Glutamatergic neuron (in vitro differentiated cells): Measurements from ENCODE around the gene SPAG6. TPM values are rescaled to one million over a fixed set of nuclear protein-coding genes. Genes with fewer than 3 reads are reported as not detected.

Experiments
- DNase-seq: peaks from one replicate; pipeline ENCODE4 v3.0.0; 2022
- H3K27ac Mint-ChIP-seq: one replicate; pipeline ENCODE4 v1.8.0; 2020; ENCODE audit warnings: mild to moderate bottlenecking, mixed read lengths, inconsistent platforms; ENCODE audit not compliant: unreplicated experiment
- H3K27me3 Mint-ChIP-seq: one replicate; pipeline ENCODE4 v1.8.0; 2020; ENCODE audit warnings: mild to moderate bottlenecking, moderate library complexity, mixed read lengths, inconsistent platforms; ENCODE audit not compliant: unreplicated experiment
- H3K36me3 Mint-ChIP-seq: one replicate; pipeline ENCODE4 v1.8.0; 2020; ENCODE audit warnings: mild to moderate bottlenecking, mixed read lengths, inconsistent platforms; ENCODE audit not compliant: unreplicated experiment
- H3K4me1 Mint-ChIP-seq: one replicate; pipeline ENCODE4 v1.8.0; 2020; ENCODE audit warnings: mild to moderate bottlenecking, low read depth, mixed read lengths, inconsistent platforms; ENCODE audit not compliant: unreplicated experiment
- H3K4me3 Mint-ChIP-seq: one replicate; pipeline ENCODE4 v1.8.0; 2020; ENCODE audit warnings: mild to moderate bottlenecking, mixed read lengths, inconsistent platforms; ENCODE audit not compliant: unreplicated experiment
- H3K9me3 Mint-ChIP-seq: one replicate; pipeline ENCODE4 v1.8.0; 2020; ENCODE audit warnings: mild to moderate bottlenecking, moderate library complexity, mixed read lengths, inconsistent platforms; ENCODE audit not compliant: unreplicated experiment
- CTCF ChIP-seq: fragments of 200-600 bp; sonication (generic); IDR thresholded peaks from one replicate; pipeline ENCODE4 v1.5.0; 2021; ENCODE audit not compliant: partially characterized antibody, unreplicated experiment
- total RNA-seq: library from RNA; stranded (reverse); fragmentation: NEBNext Ultra II Directional; extraction: Animal tissue kit (Norgen Biotek cat#: 25700); gene quantifications from one replicate; pipeline ENCODE4 v1.2.1, GENCODE V29; 2021; ENCODE audit not compliant: unreplicated experiment

SPAG6 gene
- total RNA-seq, 1 donor from 2014 or later: not detected

GRCh38 chr10:22324413-22324812 lies 20.9 kb upstream of the SPAG6 start:
- TF ChIP-seq CTCF: no peak
- H3K4me3 Mint-ChIP-seq: peak overlapping the region; percentile 90
- peaks cover 20% of the 10 kb centered on the region for H3K9me3 Mint-ChIP-seq
- no peak overlapping the region for H3K27ac Mint-ChIP-seq
- peaks cover 8% of the 10 kb centered on the region for H3K36me3 Mint-ChIP-seq
- H3K4me1 Mint-ChIP-seq: peaks cover 16% of the 10 kb centered on the region
- peaks cover 33% of the 10 kb centered on the region for H3K27me3 Mint-ChIP-seq
- DNase-seq: no peak

GRCh38 chr10:22324893-22325271 lies 20.4 kb upstream of the SPAG6 start:
- Mint-ChIP-seq H3K27me3 (peaks cover 30% of the 10 kb centered on the region), H3K36me3 (peaks cover 10% of the 10 kb centered on the region), H3K4me1 (peaks cover 16% of the 10 kb centered on the region), H3K27ac (no peak overlapping the region), H3K9me3 (peaks cover 18% of the 10 kb centered on the region), H3K4me3 (peak overlapping the region; percentile 90)
- TF ChIP-seq CTCF: no peak
- no peak for DNase-seq

- Mint-ChIP-seq H3K36me3 (peaks cover 6% of the 10 kb centered on the region), H3K4me1 (peaks cover 13% of the 10 kb centered on the region), H3K4me3 (peak overlapping the region; percentile 90), H3K27me3 (peaks cover 26% of the 10 kb centered on the region), H3K27ac (no peak overlapping the region), H3K9me3 (peaks cover 14% of the 10 kb centered on the region)
- DNase-seq: peak; percentile 70
- no peak for TF ChIP-seq CTCF
These were observed 19.8 kb upstream of the SPAG6 start for GRCh38 chr10:22325272-22326144.

- no peak overlapping the region for H3K27ac Mint-ChIP-seq
- H3K9me3 Mint-ChIP-seq: peaks cover 14% of the 10 kb centered on the region
- H3K36me3 Mint-ChIP-seq: peaks cover 6% of the 10 kb centered on the region
- DNase-seq: no peak
- peaks cover 13% of the 10 kb centered on the region for H3K4me1 Mint-ChIP-seq
- peaks cover 26% of the 10 kb centered on the region for H3K27me3 Mint-ChIP-seq
- H3K4me3 Mint-ChIP-seq: peak overlapping the region; percentile 80
- TF ChIP-seq CTCF: no peak
These were observed 19.1 kb upstream of the SPAG6 start for GRCh38 chr10:22326145-22326702.

- no peak overlapping the region for H3K4me3 Mint-ChIP-seq
- DNase-seq: no peak
- H3K36me3 Mint-ChIP-seq: peaks cover 10% of the 10 kb centered on the region
- H3K4me1 Mint-ChIP-seq: peaks cover 7% of the 10 kb centered on the region
- peaks cover 17% of the 10 kb centered on the region for H3K27me3 Mint-ChIP-seq
- peaks cover 10% of the 10 kb centered on the region for H3K9me3 Mint-ChIP-seq
- H3K27ac Mint-ChIP-seq: no peak overlapping the region
- no peak for TF ChIP-seq CTCF
These were observed 16.1 kb upstream of the SPAG6 start for GRCh38 chr10:22329150-22329549.
